Prostate gland (tissue), 2 donors: ENCODE results near the gene IRGQ.

Experiments
- CTCF ChIP-seq, 4 experiments: fragments of 200-600 bp in 2 of 4; fragments of 450-650 bp in 2 of 4; sonication (generic) in 2 of 4; IDR thresholded peaks; 1 replicate in 3 of 4; 2 replicates in 1 of 4; pipeline ENCODE4 v1.5.1; 2016 to 2019; ENCODE audit warnings: antibody characterized with exemption in 4 of 4, mild to moderate bottlenecking in 2 of 4, moderate library complexity in 2 of 4
- POLR2AphosphoS5 ChIP-seq: sonication (generic); formaldehyde crosslinking; IDR thresholded peaks from one replicate; pipeline ENCODE4 v1.6.1; 2017; ENCODE audit warnings: antibody characterized with exemption

- TF ChIP-seq POLR2AphosphoS5: no peak
- TF ChIP-seq CTCF (IDR thresholded peaks at IDR 0.05): no peak
Measured at GRCh38 chr19:43572171-43572588, 23.8 kb downstream of the IRGQ start.
